DND-41 (cell line): Measurements from ENCODE around the gene PRH2.

Source experiments
- CTCF ChIP-seq: IDR thresholded peaks from 2 replicates; pipeline ENCODE4 v1.5.1; 2012; ENCODE audit warnings: borderline replicate concordance, low read length, moderate library complexity, mild to moderate bottlenecking; ENCODE audit not compliant: poor library complexity, severe bottlenecking; ENCODE audit errors: extremely low read depth
- EZH2 ChIP-seq: IDR thresholded peaks from 3 replicates; pipeline ENCODE4 v1.6.1; 2012; ENCODE audit warnings: borderline replicate concordance, low read depth, mild to moderate bottlenecking, moderate library complexity, low read length, inconsistent platforms; ENCODE audit not compliant: severe bottlenecking

DNA sequence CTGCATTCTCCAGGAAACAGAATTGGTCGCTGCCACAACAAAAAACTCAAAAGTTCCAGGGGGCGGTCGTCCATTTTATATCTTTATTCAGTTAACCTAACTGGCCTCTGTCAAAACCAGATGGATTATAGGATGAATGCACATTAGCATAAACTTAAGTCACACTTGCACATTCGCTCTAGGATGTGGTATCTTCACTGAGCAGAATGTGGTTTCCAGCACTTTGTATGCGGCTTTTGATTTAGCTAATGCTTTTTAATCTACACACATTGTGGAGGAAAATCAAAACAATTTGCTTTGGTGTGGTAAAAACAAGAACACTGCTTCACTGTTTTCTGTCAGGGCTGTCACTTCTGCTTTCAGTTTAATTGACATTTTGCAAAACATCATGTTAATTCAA, 53.2 kb downstream of the PRH2 start:
- TF ChIP-seq CTCF = no peak
- no peak for TF ChIP-seq EZH2
